NCI-H82 (cell line): ENCODE measurements around the gene SNTG2.
"Not testable (repeated sequence)": the region's sequence is repeated elsewhere in the genome, so short reads cannot be mapped to it uniquely, and the experiment has no call there.

Experiments
- DNase-seq: peaks from one replicate; lab custom pipeline; 2025; lab: John Stamatoyannopoulos, UW

Gene SNTG2

GRCh38 chr2:1099418-1099817 lies 148.8 kb downstream of the SNTG2 start:
- DNase-seq: no peak

- no peak for DNase-seq
Observed at GRCh38 chr2:1101011-1101782, 150.5 kb downstream of the SNTG2 start.

GRCh38 chr2:1101982-1102590 lies 151.4 kb downstream of the SNTG2 start:
- no peak for DNase-seq

GRCh38 chr2:1104364-1104763 lies 153.7 kb downstream of the SNTG2 start:
- DNase-seq: no peak

- not testable (repeated sequence) for DNase-seq
Observed at GRCh38 chr2:1106344-1106743, 155.7 kb downstream of the SNTG2 start.

- DNase-seq: no peak
Observed at GRCh38 chr2:1115843-1116539, 165.3 kb downstream of the SNTG2 start.

- no peak for DNase-seq
Observed at GRCh38 chr2:1117569-1117968, 166.9 kb downstream of the SNTG2 start.

GRCh38 chr2:1125217-1125616 lies 174.6 kb downstream of the SNTG2 start:
- no peak for DNase-seq

GRCh38 chr2:1125633-1126370 lies 175.2 kb downstream of the SNTG2 start:
- DNase-seq: no peak

GRCh38 chr2:1129982-1130381 lies 179.3 kb downstream of the SNTG2 start:
- DNase-seq: no peak

- DNase-seq: no peak
Observed at GRCh38 chr2:1130922-1131321, 180.3 kb downstream of the SNTG2 start.

GRCh38 chr2:1132328-1132969 lies 181.8 kb downstream of the SNTG2 start:
- peak; percentile 28 for DNase-seq

GRCh38 chr2:1133896-1134295 lies 183.2 kb downstream of the SNTG2 start:
- not testable (repeated sequence) for DNase-seq

GRCh38 chr2:1134629-1135028 lies 184.0 kb downstream of the SNTG2 start:
- no peak for DNase-seq

GRCh38 chr2:1136067-1136466 lies 185.4 kb downstream of the SNTG2 start:
- no peak for DNase-seq

- DNase-seq: no peak
Observed at GRCh38 chr2:1136846-1137245, 186.2 kb downstream of the SNTG2 start.

GRCh38 chr2:1137264-1137663 lies 186.6 kb downstream of the SNTG2 start:
- no peak for DNase-seq

- DNase-seq: no peak
Observed at GRCh38 chr2:1137913-1138391, 187.3 kb downstream of the SNTG2 start.

- peak; percentile 56 for DNase-seq
Observed at GRCh38 chr2:1140389-1141003, 189.8 kb downstream of the SNTG2 start.

GRCh38 chr2:1141079-1141478 lies 190.4 kb downstream of the SNTG2 start:
- no peak for DNase-seq

- no peak for DNase-seq
Observed at GRCh38 chr2:1143129-1143528, 192.5 kb downstream of the SNTG2 start.
